Colonic mucosa (tissue), 4 donors: ENCODE results near the gene IER3. TPM values are rescaled to one million over a fixed set of nuclear protein-coding genes. Genes with fewer than 3 reads are reported as not detected.

ENCODE experiments used
- DNase-seq: peaks from one replicate; pipeline ENCODE4 v3.0.0-alpha.2; 2020
- H3K27ac ChIP-seq: fragments of 200-600 bp; one replicate; pipeline ENCODE4 v1.8.0; 2021
- H3K27me3 ChIP-seq: fragments of 200-600 bp; one replicate; pipeline ENCODE4 v1.8.0; 2021
- H3K36me3 ChIP-seq: fragments of 200-600 bp; one replicate; pipeline ENCODE4 v1.8.0; 2021
- H3K4me1 ChIP-seq: fragments of 200-600 bp; one replicate; pipeline ENCODE4 v1.8.0; 2021; ENCODE audit warnings: mild to moderate bottlenecking
- H3K4me3 ChIP-seq: fragments of 200-600 bp; one replicate; pipeline ENCODE4 v1.8.0; 2021
- H3K9ac ChIP-seq, 2 donors: one replicate each; pipeline ENCODE4 v1.7.0; 2013; ENCODE audit warnings: control low read depth in 2 of 2, low read depth in 2 of 2, low read length in 2 of 2
- H3K9me3 ChIP-seq: fragments of 200-600 bp; one replicate; pipeline ENCODE4 v1.8.0; 2021
- CTCF ChIP-seq: fragments of 200-600 bp; IDR thresholded peaks from one replicate; pipeline ENCODE4 v1.8.0; 2022; ENCODE audit warnings: antibody characterized with exemption, mild to moderate bottlenecking
- intact Hi-C: fragments of 100-400 bp; cut with DNase I; formaldehyde crosslinking; loops from one replicate; pipeline ENCODE4 v1.14.1; 2022
- total RNA-seq, 2 donors: library from RNA; stranded (reverse); fragmentation: NEBNext Ultra II Directional in 1 of 2; extraction: Animal tissue kit (Norgen Biotek cat#: 25700) in 1 of 2; gene quantifications; one replicate each; pipeline ENCODE4 v1.2.1, GENCODE V29; 2021
- donor health status: healthy.
- donor health status: DM: no; HTN: no; CAD: no.
- donor health status: DM: no; HTN: no; CAD: no.

IER3 gene
- total RNA-seq, 2 donors from 2014 or later: 47.2 to 92.8 TPM

GRCh38 chr6:30717129-30717844, 27.1 kb downstream of the IER3 start, which contains the start of gene MDC1:
TSS of gene MDC1 (minus strand) at chr6:30717281. CDS start at chr6:30715175, 2,106 bp downstream.
- TF ChIP-seq CTCF: no peak
- H3K9me3 ChIP-seq: no peaks in the 10 kb centered on the region
- no peaks in the 10 kb centered on the region for H3K27me3 ChIP-seq
- peak within 1 kb of the TSS; percentile 83 to 84 for H3K9ac ChIP-seq
- peak within 1 kb of the TSS; percentile 56 for H3K4me3 ChIP-seq
- peak within 1 kb of the TSS; percentile 88 for H3K27ac ChIP-seq
- H3K36me3 ChIP-seq: no peaks in the 10 kb centered on the region
- H3K4me1 ChIP-seq: peaks cover 7% of the 10 kb centered on the region
- DNase-seq: peak; percentile 99
- intact Hi-C loops: loop anchor here (2.0 kb wide), 1 partner anchor 26 kb away; the partner anchor contains the start of gene NRM

GRCh38 chr6:30716879-30717128, 27.5 kb downstream of the IER3 start:
- Histone ChIP-seq H3K36me3 (no peaks in the 10 kb centered on the region), H3K27ac (peak overlapping the region; percentile 78), H3K9ac (peak overlapping the region; percentile 83 to 84), H3K9me3 (no peaks in the 10 kb centered on the region), H3K27me3 (no peaks in the 10 kb centered on the region), H3K4me3 (peak overlapping the region; percentile 56), H3K4me1 (peaks cover 7% of the 10 kb centered on the region)
- DNase-seq: no peak
- no peak for TF ChIP-seq CTCF
- intact Hi-C loops: loop anchor here (2.0 kb wide), 1 partner anchor 26 kb away; the partner anchor contains the start of gene NRM

- H3K27ac ChIP-seq: no peak overlapping the region
- intact Hi-C loops: no loop called here
- no peak for TF ChIP-seq CTCF
- H3K36me3 ChIP-seq: no peaks in the 10 kb centered on the region
- DNase-seq: no peak
- no peak overlapping the region for H3K9ac ChIP-seq
- H3K4me1 ChIP-seq: peaks cover 7% of the 10 kb centered on the region
- no peaks in the 10 kb centered on the region for H3K9me3 ChIP-seq
- H3K4me3 ChIP-seq: no peak overlapping the region
- no peaks in the 10 kb centered on the region for H3K27me3 ChIP-seq
Measured at GRCh38 chr6:30714263-30714662, 30.1 kb downstream of the IER3 start.

GRCh38 chr6:30712441-30712945, 31.9 kb downstream of the IER3 start:
- Histone ChIP-seq H3K4me1 (peaks cover 7% of the 10 kb centered on the region), H3K27me3 (no peaks in the 10 kb centered on the region), H3K9ac (no peak overlapping the region), H3K9me3 (no peaks in the 10 kb centered on the region), H3K4me3 (no peak overlapping the region), H3K36me3 (no peaks in the 10 kb centered on the region), H3K27ac (no peak overlapping the region)
- no peak for DNase-seq
- intact Hi-C loops: no loop called here
- no peak for TF ChIP-seq CTCF

GRCh38 chr6:30711758-30712380, 32.5 kb downstream of the IER3 start:
- H3K27ac ChIP-seq: no peak overlapping the region
- DNase-seq: no peak
- H3K4me3 ChIP-seq: no peak overlapping the region
- no peaks in the 10 kb centered on the region for H3K27me3 ChIP-seq
- intact Hi-C loops: no loop called here
- peaks cover 7% of the 10 kb centered on the region for H3K4me1 ChIP-seq
- H3K9ac ChIP-seq: no peak overlapping the region
- H3K36me3 ChIP-seq: no peaks in the 10 kb centered on the region
- TF ChIP-seq CTCF: no peak
- H3K9me3 ChIP-seq: no peaks in the 10 kb centered on the region
